GM04504 (cell line): ENCODE results near the gene PARD3.

Experiments used
- DNase-seq: peaks from one replicate; pipeline ENCODE4 v3.0.0-alpha.2; 2012; ENCODE audit warnings: low read depth

PARD3 gene

DNA sequence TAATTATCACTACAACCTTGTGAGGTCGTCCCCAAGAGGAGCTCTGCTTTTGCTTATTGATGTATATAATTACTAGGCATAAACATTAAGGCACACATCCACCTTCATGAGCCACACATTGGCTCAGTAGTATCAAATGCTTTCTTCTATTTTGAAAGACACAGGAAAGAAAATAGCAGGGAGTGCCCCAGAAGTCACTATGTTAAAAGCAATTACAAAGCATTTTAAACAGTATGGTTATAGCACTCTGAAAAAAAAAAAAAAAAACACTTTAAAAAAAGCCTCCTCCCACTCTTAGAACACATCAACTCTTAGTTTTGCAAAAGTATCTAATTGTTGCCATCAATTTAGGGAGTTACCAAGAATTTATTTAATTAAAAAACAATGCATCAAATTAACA is 474.2 kb downstream of the PARD3 start:
- no peak for DNase-seq

DNA sequence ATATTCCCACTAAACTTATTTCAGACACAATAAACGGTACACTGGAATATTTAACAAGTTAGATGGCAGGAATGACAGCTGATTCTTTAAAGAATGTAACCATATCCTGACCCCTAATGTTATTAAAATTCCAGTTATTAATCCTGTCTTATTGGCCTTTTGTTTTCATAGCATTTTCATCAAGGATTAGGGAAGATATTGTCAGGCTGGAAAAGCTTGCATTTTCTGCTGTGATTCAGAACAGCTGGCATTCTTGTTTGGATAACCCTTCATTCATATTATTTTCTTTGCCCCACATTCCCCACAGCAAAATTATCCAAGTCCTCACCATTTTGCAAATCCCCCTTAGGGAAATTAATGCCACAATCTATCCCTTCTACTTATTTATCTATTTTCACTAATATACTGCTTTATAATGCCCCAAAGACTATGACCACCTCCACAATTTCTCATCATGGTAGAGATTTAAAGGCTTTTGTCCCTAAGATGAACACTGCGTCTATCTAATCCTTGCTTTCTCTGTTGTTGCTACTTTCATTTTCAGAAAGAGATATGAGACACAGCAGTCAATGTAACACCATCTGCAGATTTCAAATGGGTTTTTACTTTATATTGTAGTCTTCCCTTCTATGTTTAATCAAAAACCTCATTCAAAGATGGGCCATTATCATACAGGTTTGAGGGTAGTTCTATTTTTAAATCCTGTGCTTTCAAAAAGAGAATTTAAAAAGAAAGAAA is 475.1 kb downstream of the PARD3 start:
- DNase-seq = no peak

- no peak for DNase-seq
Measured at GRCh38 chr10:34337917-34338316, 477.2 kb downstream of the PARD3 start.

DNA sequence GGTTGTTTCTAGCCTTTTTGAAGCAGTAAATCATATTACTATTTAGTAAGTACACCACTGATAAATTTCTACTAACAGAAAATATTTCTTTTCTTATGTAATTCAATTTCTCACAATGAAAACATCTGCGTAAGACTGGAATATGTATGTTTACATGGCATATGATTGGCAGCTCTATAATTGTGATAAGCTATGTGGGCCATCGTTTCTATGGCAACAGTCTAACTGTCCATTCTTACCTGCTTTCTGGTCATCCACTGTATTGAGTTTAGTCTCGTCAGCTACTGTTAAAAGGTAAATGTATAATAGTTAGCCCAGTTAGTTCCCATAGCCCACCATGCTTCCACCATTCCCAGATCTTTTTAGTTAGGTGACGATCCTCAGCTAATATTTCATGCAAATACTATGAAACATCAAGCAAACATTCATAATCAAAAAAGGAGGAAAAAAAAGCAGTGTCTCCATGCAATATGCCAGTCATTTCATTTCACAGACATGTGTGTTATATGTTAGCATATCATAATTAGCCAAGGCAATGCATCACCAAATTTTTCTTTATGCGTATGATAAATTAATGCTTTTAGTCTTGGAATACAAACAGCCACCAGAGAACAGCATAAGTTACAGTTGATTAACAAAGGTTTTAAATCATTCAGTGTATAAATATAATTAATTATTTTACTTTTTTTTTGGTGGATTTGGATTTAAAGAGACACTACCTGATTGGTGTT is 479.0 kb downstream of the PARD3 start:
- no peak for DNase-seq

GRCh38 chr10:34334908-34335307 is 480.2 kb downstream of the PARD3 start:
- DNase-seq = no peak

DNA sequence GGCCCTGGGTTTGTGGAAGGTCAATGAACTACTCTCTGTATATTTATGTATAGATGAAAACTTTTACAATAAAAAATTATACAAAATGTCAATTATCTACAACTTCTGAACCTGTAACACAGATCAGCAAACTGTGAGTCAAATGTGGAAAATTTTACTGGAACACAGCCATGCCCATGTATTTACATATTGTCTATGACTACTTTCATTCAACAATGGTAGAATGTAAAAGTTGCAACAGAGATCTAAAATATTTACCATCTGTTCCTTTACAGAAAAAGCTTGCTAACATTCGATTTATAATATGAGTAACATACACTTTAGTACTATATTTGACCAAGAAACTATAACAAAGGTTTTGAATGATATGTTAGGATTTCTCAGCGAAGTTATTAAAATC is 481.6 kb downstream of the PARD3 start:
- DNase-seq = no peak

GRCh38 chr10:34327184-34327583 is 487.9 kb downstream of the PARD3 start:
- DNase-seq = no peak

DNA sequence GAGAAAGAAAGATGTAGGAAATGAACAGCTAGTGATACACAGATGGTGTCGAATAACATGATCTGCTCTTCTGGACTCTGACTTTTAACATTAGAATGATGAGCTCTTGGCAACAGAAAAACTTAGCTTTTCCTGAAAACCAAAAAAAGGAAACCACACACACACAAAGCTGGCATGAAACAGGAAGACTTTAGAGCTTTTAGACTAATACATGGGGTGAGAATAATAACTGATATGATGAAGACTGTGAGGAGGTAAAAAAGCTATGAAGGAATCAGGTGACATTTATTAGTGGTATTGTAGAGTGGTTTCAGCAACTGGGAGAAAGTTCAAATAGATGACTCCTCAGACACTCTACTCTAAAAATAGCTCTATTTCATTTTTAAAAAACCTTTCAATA is 491.9 kb downstream of the PARD3 start:
- DNase-seq = no peak

DNA sequence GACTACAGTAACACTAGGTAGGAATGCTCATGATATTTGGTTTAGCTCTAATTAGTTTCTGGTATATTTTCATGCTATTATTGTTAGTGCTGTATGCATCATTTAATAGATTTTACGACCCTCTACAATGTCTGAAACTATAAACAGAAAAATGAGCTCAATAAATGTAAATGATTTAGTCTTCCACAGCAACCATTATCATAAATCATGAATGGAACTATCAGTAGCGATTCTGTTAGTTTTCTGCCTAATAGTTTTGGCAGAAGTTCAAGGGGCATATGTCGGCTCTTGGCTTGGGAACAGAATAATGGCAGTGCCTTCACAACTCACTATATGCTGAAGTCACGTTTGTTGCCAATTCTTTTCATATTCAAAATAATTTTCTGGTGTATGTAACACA is 494.8 kb downstream of the PARD3 start:
- no peak for DNase-seq

DNA sequence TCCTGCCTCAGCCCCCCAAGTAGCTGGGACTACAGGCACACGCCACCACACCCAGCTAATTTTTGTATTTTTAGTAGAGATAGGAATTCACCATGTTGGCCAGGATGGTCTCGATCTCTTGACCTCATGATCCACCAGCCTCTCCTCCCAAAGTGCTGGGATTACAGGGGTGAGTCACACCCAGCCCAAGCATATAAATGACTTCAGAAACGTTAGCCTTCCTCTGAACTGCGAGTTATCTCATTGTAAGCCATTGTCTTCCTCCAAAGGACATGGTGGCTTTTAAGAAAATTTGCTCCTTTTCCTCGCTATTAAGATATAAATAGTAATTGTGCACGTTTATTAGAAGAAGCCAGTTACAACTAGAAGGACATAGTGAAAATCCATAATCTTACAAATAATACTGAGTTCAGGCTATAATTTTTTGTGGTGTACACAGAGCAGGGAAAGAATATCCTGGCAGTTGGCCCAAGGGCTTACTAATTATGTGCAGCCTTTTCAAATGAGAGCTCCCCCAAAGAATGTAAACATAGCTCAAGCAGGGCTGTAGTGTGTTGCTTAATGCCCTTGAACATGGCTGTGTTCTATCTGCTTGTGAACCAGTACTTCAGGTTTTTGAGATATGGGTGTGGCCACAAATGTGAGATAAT is 495.8 kb downstream of the PARD3 start:
- DNase-seq = peak; percentile 95

DNA sequence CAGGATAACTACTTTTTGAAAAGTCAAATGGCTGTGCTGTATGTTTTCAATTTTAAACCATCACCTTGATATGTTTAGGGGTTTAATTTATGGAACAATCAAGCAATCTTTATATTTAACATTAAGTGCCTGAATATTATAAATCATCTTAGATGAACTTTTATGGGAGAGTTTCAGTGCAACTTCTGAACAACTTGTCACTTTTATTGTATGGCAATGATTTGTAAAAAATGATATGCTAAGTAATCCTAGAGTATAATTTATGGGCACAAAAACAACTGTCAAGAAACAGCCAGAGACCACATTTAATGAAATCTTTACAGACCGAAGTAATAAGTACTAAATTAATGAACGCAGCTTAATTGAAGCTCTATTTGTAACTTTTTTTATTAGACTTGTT is 498.9 kb downstream of the PARD3 start:
- DNase-seq = no peak

GRCh38 chr10:34314457-34314856 is 500.6 kb downstream of the PARD3 start:
- no peak for DNase-seq

GRCh38 chr10:34313888-34314287 is 501.2 kb downstream of the PARD3 start:
- no peak for DNase-seq

DNA sequence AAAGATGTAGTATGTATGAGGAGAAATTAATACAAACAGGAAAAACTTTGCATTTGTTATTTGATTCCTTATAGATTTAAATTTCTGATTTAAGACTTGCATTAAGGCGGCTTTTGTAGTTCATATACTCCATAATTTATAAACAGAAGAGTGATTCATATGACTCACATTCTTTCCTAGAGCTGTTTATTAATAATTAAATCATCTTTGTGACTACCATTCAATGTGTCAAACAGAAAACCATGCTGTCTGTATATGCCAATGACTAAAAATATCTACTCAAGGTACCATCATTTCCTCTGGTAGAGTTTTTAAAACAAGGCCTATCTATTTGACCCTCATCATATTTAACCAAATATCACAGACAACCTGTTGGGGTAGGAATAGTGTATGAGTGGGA is 501.7 kb downstream of the PARD3 start:
- no peak for DNase-seq

- DNase-seq = no peak
Measured at GRCh38 chr10:34311679-34312078, 503.4 kb downstream of the PARD3 start.

DNA sequence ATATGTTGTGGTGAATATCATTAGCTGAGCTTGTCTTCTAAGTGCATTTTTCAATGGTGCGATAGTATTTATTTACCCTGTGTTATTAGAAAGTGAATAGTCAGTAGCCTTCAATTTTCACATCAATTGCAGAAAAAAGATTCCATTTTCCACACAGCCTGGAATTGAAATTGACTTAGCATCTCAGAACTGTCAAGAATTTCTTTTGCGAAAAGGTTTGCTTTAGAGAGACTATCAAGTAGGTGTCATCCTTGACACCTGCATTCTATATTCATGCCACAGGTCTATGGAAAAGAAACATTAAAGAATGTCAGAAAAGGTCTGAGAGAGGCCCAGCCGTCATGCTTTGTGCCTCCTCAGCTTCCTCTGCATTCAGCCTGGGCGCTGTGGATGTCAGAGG is 504.9 kb downstream of the PARD3 start:
- no peak for DNase-seq

- DNase-seq = no peak
Measured at GRCh38 chr10:34305189-34305588, 509.9 kb downstream of the PARD3 start.

DNA sequence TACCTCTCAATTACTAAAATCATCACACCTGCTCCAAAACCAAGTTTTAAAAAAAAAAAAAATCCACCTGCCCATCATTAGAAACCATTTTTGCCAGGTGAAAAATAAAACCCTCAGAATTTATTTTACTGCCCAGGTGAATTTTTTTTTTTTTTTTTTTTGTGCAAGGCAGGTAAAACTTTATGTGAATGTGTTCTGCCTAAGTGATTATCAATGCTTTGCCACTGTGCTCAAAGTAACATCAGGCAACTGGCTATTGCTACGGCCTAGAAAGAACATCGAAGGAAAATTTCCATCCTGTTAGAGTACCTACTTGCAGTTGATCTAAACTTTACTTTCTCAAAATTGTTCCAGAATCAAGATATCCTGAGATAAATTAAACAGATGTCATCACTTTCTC is 512.1 kb downstream of the PARD3 start:
- DNase-seq = no peak

GRCh38 chr10:34299105-34299611 is 515.9 kb downstream of the PARD3 start:
- DNase-seq = no peak

- no peak for DNase-seq
Measured at GRCh38 chr10:34298346-34298818, 516.7 kb downstream of the PARD3 start.

- DNase-seq = no peak
Measured at GRCh38 chr10:34297541-34298345, 517.4 kb downstream of the PARD3 start.

DNA sequence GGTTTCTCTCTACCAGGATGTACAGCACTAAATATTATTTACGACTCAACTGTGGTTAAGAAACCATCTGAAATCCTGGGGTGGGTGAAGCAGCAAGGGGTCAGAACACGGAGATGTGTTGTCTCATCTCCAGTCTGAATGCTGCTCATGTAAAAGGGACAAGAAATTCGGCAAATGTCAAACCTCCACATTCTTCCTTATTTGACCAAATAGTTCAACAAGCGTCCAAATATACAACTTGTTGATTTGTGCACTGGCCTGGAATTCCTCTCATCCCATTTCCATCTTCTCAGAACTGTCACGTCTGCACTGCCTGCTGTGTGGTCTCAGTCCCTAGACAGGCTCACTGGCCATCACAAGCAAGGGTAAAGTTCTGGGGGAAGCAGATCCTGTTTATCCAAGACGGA is 520.0 kb downstream of the PARD3 start:
- DNase-seq = no peak
